ENCODE data around the gene FZR1. TPM values are rescaled to one million over a fixed set of nuclear protein-coding genes. Genes with fewer than 3 reads are reported as not detected.
A peak's percentile ranks its signal among the peaks of the same experiment; 100 is the strongest.

Gene FZR1
- total and polyA plus RNA-seq, 2 of the 13 experiments (the other 11 are each of a cell fraction or from before 2014, with no cell fraction given), result 29.0 to 30.8 TPM

DNA sequence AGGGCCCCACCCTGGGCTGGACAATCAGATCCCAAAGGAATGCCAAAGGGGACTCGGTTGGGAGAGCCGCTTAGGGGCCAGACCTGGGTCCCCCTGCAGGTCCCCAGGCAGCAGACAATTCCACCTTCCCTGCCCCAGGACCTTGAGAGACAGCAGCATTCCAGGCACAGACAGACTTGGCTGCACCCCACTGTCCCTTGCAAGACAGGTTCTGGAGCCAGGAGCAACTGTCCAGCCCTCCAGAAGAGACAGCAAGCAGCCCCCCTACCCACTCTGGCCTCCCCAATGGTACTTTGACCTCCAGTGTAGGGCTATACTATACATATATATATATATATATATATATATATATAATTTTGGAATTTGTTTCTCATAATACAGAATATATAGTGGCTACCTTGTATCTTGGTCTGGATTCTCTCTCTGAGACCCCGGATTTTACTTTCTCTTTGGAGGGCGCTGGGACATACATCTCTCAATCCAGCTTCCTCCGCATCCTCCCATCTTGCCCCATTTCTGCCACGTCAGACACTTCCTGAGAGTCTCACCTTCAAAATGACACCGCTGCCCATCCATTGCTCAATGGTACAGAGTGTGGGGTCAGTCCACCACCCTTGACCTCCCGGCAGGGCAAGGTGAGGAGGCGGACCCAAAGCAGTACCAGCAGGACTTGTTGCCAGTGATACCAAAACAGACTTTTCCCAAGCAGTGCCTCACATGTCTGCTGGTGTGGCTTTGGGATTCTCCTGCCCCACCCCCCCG lies 38.5 kb upstream of the FZR1 start:
- in situ Hi-C loops (cut with HindIII; ENCODE audit: extremely low pct_ligation_motif_present, low pct_unique_long_range_greater_than_20kb), result no loop called here
- H3K4me3 ChIP-seq (replicated peaks in 1 of 3; ENCODE audit: insufficient read depth in 1 of 3, low read depth in 2 of 3, low read length in 3 of 3), result no peak overlapping the region
- ATAC-seq, result no peak
- no peak overlapping the region for H3K9ac ChIP-seq (ENCODE audit: insufficient read depth, low read depth, low read length)
- no peaks in the 10 kb centered on the region for H3K79me2 ChIP-seq (ENCODE audit: insufficient read depth, low read length)
- ChIA-PET POLR2A (no interaction called here), CTCF (ENCODE audit: low intra/inter-chr PET ratio, low total read pairs) (no interaction called here)
- 43% methylated on average over 7 of the region's 10 CpGs for WGBS (ENCODE audit: low lambda C conversion rate)
- no peak overlapping the region for H3K4me2 ChIP-seq (ENCODE audit: low read depth, low read length)
- peaks cover 0 to 1% of the 10 kb centered on the region in 2 experiments; a peak in 1 of 5 replicates for H3K27me3 ChIP-seq (ENCODE audit: control insufficient read depth in 1 of 2, insufficient read depth in 2 of 2, low read length in 2 of 2)
- TF ChIP-seq RBM22 (optimal IDR thresholded peaks at IDR 0.05; ENCODE audit: low read length) (peak; percentile 61), CEBPB (IDR thresholded peaks at IDR 0.05; ENCODE audit: borderline replicate concordance, low read depth, low read length) (peak; percentile 40; the same call in 1 of the 2 replicates), XRCC5 (optimal IDR thresholded peaks at IDR 0.05; ENCODE audit: low read length) (no peak), ESRRA (CRISPR knock-in tag; IDR thresholded peaks at IDR 0.05; ENCODE audit: low read depth) (peak; percentile 60; the same call in 1 of the 2 replicates), HNF4A (CRISPR knock-in tag; IDR thresholded peaks at IDR 0.05) (peak; percentile 43; the same call in 1 of the 2 replicates), KDM2A (CRISPR knock-in tag; IDR thresholded peaks at IDR 0.05; ENCODE audit: borderline replicate concordance, low read depth) (0 out of 2 replicates have a peak, but pooled peaks have one; percentile 5), PAWR (CRISPR knock-in tag; IDR thresholded peaks at IDR 0.05; ENCODE audit: borderline replicate concordance) (no peak), NR2C2 (CRISPR knock-in tag; IDR thresholded peaks at IDR 0.05; ENCODE audit: borderline replicate concordance) (peak; percentile 61)
- DNase-seq (ENCODE audit: low spot score), result no peak
- no peaks in the 10 kb centered on the region for H3K4me1 ChIP-seq (ENCODE audit: insufficient read depth, low read length)
- FAIRE-seq, result no peak
- no peaks in the 10 kb centered on the region for H4K20me1 ChIP-seq (ENCODE audit: insufficient read depth, low read length)
- no TSS peak for BruUV-seq (replicated peaks)
- 0 out of 5 replicates have a peak, but pooled peaks cover 0 to 4% of the 10 kb centered on the region in 2 experiments for H3K36me3 ChIP-seq (replicated peaks in 1 of 2; ENCODE audit: control insufficient read depth in 1 of 2, insufficient read depth in 2 of 2, low read length in 2 of 2)
- H3K27ac ChIP-seq (ENCODE audit: extremely low read length, insufficient read depth, low read length), result no peak overlapping the region
- intact Hi-C loops (cut with micrococcal nuclease; ENCODE audit: unreplicated experiment), result no loop called here
- H3K9me3 ChIP-seq (ENCODE audit: low read length), result no peaks in the 10 kb centered on the region
- no peak overlapping the region for H2AFZ ChIP-seq (ENCODE audit: low read length)

DNA sequence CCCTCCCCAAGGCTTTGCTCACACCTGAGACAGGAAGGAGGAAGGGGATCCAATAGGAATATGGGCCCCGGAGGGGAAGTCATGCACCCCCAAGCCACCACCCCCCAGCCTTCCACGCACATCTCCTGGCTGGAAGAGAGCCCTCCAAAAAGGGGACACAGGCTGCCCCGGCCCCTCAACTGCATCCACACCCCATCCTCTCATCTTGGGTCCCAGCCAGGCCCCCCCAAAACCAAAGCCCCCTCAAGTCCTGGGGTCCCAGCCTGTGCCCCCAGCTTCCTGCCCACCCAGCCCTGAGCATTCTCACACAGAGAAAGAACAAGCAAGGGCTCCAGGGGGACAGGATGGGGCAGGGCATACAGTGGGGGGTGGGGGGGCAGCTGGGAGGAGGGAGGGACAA lies 37.9 kb upstream of the FZR1 start:
- ChIA-PET CTCF (ENCODE audit: low intra/inter-chr PET ratio, low total read pairs) (no interaction called here), POLR2A (no interaction called here)
- intact Hi-C loops (cut with micrococcal nuclease; ENCODE audit: unreplicated experiment) (no loop called here), in situ Hi-C loops (cut with HindIII; ENCODE audit: extremely low pct_ligation_motif_present, low pct_unique_long_range_greater_than_20kb) (no loop called here)
- H2AFZ ChIP-seq (ENCODE audit: low read length), result no peak overlapping the region
- FAIRE-seq (no peak), ATAC-seq (no peak), DNase-seq (ENCODE audit: low spot score) (no peak)
- no peaks in the 10 kb centered on the region for H4K20me1 ChIP-seq (ENCODE audit: insufficient read depth, low read length)
- H3K4me3 ChIP-seq (replicated peaks in 1 of 3; ENCODE audit: insufficient read depth in 1 of 3, low read depth in 2 of 3, low read length in 3 of 3), result no peak overlapping the region
- no peaks in the 10 kb centered on the region for H3K36me3 ChIP-seq (replicated peaks in 1 of 2; ENCODE audit: control insufficient read depth in 1 of 2, insufficient read depth in 2 of 2, low read length in 2 of 2)
- H3K27me3 ChIP-seq (ENCODE audit: control insufficient read depth in 1 of 2, insufficient read depth in 2 of 2, low read length in 2 of 2), result peaks cover 0 to 1% of the 10 kb centered on the region in 2 experiments; a peak in 1 of 5 replicates
- no peak overlapping the region for H3K9ac ChIP-seq (ENCODE audit: insufficient read depth, low read depth, low read length)
- H3K79me2 ChIP-seq (ENCODE audit: insufficient read depth, low read length), result no peaks in the 10 kb centered on the region
- no TSS peak for BruUV-seq (replicated peaks)
- WGBS (ENCODE audit: low lambda C conversion rate), result 75% methylated on average over 2 of the region's 3 CpGs
- no peaks in the 10 kb centered on the region for H3K4me1 ChIP-seq (ENCODE audit: insufficient read depth, low read length)
- H3K9me3 ChIP-seq (ENCODE audit: low read length), result no peaks in the 10 kb centered on the region
- H3K4me2 ChIP-seq (ENCODE audit: low read depth, low read length), result no peak overlapping the region
- H3K27ac ChIP-seq (ENCODE audit: extremely low read length, insufficient read depth, low read length), result no peak overlapping the region
- TF ChIP-seq ZSCAN21 (CRISPR knock-in tag; IDR thresholded peaks at IDR 0.05; ENCODE audit: borderline replicate concordance) (no peak), ZNF790 (CRISPR knock-in tag; IDR thresholded peaks at IDR 0.05; ENCODE audit: borderline replicate concordance) (no peak), RNF2 (conservative IDR thresholded peaks at IDR 0.05; ENCODE audit: low read depth) (no peak)
- TF ChIP-seq, protein P1, sequence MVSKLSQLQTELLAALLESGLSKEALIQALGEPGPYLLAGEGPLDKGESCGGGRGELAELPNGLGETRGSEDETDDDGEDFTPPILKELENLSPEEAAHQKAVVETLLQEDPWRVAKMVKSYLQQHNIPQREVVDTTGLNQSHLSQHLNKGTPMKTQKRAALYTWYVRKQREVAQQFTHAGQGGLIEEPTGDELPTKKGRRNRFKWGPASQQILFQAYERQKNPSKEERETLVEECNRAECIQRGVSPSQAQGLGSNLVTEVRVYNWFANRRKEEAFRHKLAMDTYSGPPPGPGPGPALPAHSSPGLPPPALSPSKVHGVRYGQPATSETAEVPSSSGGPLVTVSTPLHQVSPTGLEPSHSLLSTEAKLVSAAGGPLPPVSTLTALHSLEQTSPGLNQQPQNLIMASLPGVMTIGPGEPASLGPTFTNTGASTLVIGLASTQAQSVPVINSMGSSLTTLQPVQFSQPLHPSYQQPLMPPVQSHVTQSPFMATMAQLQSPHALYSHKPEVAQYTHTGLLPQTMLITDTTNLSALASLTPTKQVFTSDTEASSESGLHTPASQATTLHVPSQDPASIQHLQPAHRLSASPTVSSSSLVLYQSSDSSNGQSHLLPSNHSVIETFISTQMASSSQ (IDR thresholded peaks at IDR 0.05; ENCODE audit: low read depth), result no peak
- TF ChIP-seq, protein P1 (CRISPR knock-in tag; IDR thresholded peaks at IDR 0.05; ENCODE audit: borderline replicate concordance), result no peak

All from HepG2 (cell line).